NCI-H345 (cell line): Measurements from ENCODE around the gene CTNNA2.
A peak's percentile ranks its signal among the peaks of the same experiment; 100 is the strongest.
"Not testable (repeated sequence)": the region's sequence is repeated elsewhere in the genome, so short reads cannot be mapped to it uniquely, and the experiment has no call there.

ENCODE experiments used
- DNase-seq: peaks from one replicate; lab custom pipeline; 2025; lab: John Stamatoyannopoulos, UW

The CTNNA2 gene

DNA sequence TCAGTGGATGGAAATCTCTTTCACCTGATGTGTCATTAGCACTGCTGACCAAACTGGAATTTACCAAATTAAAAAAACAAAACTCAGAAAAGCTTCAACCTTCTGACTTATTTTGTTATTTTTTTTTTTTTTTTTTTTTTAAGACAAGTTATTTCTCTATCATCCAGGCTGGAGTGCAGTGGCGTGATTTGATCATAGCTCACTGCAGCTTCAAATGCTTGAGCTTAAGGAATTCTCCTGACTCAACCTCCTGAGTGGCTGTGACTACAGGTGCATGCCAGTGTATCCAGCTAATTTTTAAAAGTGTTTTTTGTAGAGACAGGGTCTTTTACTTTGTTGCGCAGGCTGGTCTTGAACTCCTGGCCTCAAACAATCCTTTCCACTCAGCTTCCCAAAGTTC is 636.1 kb downstream of the CTNNA2 start:
- DNase-seq, result no peak

- DNase-seq, result peak; percentile 18
These were observed 637.1 kb downstream of the CTNNA2 start for GRCh38 chr2:80149991-80150390.

DNA sequence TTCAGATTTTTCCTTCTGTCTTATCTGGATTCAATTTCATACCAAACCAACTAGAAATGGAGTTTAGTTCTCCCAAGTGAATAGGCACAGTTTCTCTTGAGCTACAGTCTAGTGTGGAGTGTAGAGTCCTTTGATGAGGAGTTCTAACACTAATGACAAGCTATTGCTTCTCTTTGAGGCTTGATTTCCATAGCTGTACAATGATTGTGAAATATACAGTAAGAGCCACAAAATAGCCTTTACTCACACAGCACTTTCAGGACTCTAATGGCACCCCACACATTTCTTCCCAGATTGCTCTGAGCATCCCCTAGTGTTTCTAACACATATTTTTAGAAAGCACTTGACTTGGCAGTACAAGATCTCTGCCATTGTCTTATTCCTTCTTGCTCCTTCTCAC is 638.4 kb downstream of the CTNNA2 start:
- DNase-seq, result no peak

DNA sequence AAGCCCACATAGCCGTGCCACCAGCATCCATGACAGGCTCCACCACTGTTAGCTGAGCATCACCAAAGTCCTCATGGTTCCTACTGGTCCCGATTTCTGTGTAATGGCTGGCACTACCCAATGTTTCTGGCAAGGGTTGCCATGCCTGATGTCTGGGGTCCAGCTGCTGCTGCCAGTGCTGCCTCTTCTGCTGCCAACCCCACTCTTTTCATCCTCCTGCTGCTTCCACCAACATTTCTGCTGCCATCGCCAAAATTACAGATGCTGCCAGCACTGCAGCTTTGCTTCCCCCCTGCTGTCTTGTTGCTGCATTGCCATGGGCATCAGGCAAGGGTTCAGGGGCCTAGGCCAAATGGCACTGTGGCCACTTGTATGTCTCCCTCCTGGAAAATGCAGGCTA is 638.8 kb downstream of the CTNNA2 start:
- no peak for DNase-seq

GRCh38 chr2:80153151-80153550 is 640.3 kb downstream of the CTNNA2 start:
- no peak for DNase-seq

- no peak for DNase-seq
These were observed 640.9 kb downstream of the CTNNA2 start for GRCh38 chr2:80153768-80154167.

DNA sequence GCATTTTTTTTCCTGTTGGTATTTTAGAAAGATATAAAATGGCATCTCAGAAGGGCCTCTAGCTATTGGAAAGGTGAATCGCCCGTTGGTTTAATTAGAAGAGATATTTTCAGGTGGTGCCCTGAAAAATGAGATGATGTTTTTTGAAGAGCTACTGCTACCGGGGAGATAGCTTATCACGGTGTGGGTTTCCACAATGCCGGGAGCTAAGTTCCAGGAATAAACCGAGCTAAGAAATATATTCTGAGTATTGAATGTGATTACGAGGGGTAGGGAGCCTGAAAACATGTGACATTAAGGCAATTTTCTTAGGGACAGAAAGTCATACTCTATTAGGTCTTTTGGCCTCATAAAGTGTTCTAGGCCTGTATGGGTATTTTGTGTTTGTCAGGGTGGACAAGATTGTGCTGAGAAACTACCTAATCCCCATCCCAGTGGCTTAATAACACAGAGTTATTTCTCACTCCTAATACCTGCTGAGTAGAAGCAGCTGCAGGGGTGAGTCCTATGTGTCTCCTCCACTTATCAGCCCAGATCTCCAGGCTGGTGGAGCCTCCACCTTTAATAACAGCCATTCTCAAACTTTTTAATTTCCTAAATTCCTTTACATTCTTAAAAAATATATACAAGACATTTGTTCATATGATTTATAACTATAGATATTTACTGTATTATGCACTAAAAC is 641.5 kb downstream of the CTNNA2 start:
- no peak for DNase-seq

DNA sequence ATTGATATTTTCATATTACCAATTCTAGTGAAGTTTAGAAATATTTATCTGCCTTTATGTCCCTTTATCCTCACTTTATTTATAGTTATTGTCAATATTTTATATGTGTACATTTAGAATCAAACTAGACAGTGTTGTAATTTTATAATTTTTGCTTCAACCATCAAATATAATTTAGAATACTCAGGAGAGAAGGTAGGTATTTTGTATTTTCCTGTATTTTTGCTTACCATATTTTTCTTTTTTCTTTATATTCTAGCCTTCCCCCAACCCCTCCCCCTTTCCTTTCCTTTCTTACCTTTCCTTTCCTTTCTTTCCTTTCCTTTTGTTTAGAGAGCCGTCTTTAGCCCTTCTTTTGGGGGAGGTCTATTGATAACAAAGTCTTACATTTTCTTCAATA is 651.5 kb downstream of the CTNNA2 start:
- DNase-seq, result no peak

DNA sequence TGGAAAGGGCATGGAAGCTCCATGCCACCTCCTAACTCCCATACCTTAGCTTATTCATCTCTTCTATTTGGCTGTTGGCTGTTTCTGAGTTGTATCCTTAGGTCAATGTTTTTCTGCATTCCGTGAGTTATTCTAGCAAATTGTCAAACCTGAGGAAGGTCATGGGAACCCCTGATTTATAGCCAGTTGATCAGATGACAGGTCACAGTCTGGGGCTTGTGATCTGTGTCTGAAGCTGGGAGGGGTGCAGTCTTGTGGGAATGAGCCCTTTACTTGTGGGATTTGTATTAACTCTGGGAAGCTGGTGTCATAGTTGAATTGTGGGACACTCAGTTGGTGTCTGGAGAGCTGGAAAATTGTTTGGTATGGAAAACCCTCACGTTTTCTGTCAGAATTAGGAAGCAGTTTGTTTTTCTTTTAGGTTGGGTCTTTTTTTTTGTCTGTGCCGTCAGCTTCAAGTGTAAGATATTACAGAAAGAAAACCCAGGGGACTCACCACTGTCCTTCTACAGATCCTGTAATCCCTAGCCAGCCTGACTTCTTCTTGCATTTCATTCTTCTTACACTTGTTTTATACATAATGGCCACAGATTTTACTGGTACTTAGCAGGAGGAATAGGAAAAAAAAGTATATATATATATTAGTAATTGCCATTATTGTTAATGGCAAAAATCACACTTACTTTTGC is 653.8 kb downstream of the CTNNA2 start:
- no peak for DNase-seq

GRCh38 chr2:80167284-80167808 is 654.5 kb downstream of the CTNNA2 start:
- no peak for DNase-seq

DNA sequence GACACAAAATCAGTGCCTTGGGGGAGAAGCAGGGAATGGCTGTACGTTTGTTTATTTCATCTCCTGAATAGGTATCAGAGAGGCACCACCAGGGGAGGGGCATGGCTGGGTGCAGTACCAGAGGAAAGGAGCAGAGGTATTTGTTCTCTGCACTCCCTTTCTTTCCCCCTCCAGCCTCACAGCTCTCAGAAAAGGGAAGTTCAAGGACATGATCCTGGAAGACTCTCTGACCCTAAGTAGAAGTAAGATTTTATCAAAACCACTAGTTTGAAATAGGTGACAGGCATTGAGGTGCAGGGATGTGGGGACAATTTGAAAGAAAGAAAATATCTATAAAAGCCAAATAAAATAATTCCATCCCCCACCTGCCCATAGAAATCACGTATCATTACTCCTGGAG is 655.2 kb downstream of the CTNNA2 start:
- DNase-seq, result no peak

GRCh38 chr2:80168801-80169200 is 656.0 kb downstream of the CTNNA2 start:
- DNase-seq, result no peak

DNA sequence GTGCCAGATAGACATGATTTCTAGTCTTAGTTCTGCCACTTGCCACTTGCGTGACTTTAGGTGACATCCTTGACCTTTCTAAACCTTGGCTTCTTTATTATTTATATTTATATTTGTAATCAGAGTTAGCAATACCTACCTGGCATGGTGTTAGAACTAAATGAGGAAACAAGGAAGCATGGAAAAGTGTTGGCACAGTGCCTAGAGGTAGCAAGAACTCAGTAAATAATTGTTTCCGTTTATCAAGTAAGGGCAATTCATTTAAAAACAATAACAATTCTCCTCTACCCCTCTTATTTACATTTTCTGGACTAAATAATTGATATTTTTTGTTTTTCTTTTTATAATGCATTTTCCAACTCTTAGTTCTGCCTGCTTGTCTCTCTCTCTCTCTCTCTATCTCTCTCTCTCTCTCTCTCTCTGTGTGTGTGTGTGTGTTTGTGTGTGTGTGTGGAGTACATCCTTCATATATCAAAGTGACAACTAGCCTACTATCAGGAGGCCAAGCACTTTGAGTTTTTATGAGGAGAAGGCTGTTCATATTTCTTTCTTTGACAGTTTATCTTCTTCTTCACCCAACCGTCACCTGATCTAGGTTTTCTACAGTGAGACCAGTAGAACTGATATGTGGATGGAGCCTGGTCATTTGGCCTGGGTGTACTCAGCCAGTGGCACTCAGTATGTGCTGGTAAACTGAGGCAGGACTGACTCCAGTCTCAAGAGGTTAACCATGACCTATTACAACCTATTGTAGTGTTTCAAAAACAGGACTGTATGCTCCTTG is 657.2 kb downstream of the CTNNA2 start:
- DNase-seq, result peak; percentile 48

GRCh38 chr2:80185091-80185490 is 672.2 kb downstream of the CTNNA2 start:
- no peak for DNase-seq

DNA sequence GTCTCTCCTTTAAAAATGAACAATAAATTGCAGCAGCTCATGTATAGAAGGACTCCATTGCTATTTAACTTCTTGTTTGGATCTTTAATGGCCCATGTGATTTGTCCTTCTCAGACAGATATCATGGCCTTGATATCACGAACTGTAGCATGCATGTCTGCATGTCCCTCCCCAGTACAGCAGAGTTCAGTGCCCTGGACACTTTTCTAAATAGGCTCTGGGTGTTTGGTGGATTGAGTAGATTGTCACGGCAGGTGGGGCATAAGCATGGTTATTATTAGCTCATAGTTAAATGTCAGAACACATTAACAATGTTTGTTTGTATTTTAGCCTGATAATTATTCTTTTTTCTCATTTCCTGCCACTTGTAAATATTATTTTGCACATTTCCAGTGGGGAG is 673.4 kb downstream of the CTNNA2 start:
- DNase-seq, result no peak

DNA sequence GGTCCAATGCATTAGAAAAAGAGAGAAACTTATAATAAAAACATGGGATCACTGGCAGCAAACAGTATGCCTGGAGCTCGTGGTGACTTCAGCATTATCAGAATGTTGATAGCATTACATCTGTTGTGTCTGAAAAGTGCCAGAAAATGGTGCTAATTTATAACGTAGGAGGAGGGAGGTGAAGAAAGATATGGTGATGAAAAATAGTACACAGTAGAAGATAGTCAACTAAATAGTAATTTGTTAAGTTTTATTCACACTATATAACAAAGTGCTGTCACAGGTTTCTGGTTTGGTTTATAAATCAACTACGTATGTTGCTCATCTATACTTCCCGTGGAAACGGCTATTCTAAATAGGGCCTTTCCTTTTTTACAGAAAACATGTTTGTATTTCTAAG is 674.3 kb downstream of the CTNNA2 start:
- no peak for DNase-seq

GRCh38 chr2:80190166-80190565 is 677.3 kb downstream of the CTNNA2 start:
- DNase-seq, result no peak

DNA sequence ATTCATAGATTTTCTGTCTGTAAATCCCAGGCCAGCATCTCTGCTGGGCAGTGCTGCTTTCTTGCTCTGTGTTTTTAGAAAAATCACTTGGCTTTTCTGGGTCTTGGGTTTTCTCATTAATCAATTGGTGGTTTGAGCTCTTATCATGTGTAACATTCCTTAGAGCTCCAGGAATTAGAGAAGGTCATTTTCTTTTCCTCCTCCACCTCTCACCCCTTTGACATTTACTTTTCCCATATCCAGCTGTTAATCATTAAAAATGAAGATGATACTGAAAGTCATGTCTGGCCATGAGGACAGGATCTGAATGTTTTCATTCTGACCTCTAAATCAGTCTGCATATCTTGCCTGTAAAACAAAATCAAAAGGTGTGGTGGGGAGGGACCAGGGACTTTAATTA is 680.7 kb downstream of the CTNNA2 start:
- DNase-seq, result no peak

- DNase-seq, result no peak
These were observed 682.2 kb downstream of the CTNNA2 start for GRCh38 chr2:80195034-80195433.

DNA sequence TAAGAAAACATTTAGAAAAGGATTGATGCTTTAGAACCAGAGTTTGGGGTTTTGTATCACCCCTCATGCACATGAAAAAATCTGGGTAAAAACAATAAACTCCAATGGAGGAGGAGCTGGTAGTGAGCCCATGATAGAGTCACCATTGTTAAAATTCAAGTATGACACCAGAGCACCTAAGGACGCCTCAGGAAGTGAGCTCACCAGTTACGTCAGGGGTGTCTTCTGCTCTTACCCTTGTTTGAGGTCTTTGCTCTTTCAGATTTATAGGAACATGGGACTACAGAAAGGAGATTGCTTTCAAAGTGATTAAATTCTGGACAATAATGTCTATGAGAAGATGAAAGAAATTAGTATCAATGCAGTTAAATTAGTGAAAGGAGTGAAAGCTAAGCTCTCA is 685.2 kb downstream of the CTNNA2 start:
- DNase-seq, result no peak

DNA sequence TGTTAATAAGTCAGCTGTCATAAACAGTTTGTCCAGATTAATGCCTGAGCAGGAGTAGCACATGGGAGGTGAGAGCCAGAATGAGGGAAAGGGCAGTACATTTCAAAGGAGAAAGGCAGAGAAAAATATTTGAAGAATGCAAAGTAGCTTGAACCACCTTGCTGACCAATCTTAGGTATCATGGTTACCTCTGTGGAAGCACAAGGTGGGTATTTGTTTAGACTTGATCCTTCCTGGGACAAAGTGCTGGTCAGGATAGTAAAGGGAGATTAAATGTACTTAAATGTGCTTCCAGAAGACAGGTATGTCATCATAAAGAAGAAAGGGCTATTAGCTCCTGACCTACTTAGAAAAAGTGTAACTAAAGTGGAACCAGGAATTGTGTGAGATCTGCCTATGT is 686.7 kb downstream of the CTNNA2 start:
- no peak for DNase-seq

GRCh38 chr2:80203929-80204328 is 691.1 kb downstream of the CTNNA2 start:
- not testable (repeated sequence) for DNase-seq

GRCh38 chr2:80205498-80205897 is 692.6 kb downstream of the CTNNA2 start:
- no peak for DNase-seq
